ENCODE results near the gene ADAMTS3. TPM values are rescaled to one million over a fixed set of nuclear protein-coding genes. Genes with fewer than 3 reads are reported as not detected.

ADAMTS3 gene
- total and polyA plus RNA-seq, 2 donors (not counting 3 experiments of a cell fraction or from before 2014, with no cell fraction given): 0.37 to 1.3 TPM

DNA sequence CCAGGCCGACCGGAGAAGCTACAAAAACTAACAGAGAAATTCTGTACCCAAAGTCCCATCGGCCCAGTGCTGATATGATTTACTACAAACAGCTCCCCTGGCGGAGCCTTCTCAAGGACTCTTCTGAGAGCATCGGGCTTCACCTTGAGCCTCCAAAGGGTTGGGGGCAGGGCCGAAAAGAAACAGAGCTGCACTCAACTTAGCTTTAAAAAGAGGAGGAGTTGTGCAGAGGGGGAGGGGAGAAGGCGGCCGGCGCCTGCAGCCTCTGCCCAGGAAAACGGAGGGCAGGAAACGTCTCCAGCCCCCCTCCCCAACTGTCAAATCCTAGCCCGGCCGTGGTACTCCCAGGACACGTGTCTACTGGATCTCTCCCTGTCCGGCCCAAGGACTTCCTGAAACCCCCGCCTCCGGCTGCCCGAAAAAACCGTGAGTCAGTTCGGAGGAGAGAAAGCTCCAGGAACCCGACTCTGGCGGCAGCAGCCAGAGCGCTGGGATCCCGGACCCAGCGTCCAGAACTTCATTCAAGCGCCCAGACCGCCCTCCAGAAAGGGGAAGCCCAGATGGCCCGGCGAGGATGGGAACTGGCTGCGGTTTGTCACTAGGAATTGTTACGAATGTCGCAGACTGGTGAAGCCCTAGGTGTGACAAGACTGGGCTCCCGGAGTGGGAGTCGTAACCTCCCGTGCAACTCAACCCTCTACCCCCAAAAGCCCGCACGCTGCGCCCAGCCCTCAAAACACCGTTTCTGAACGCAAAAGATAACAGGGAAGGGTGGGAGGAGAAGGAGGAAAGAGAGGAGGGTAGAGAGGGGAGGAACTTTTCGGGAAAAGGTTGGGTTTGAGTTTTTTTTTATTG, 973 bp downstream of the ADAMTS3 start:
- peak overlapping the region; percentile 62 for H3K9ac ChIP-seq (replicated peaks; ENCODE audit: extremely low read depth, insufficient read depth, low read length)
- POLR2A ChIA-PET: interaction anchor here (0.6 kb wide), 1 partner anchor 37 kb away, joined by 3 read pairs; no protein-coding TSS in a partner anchor

More for the DNA sequence above, 973 bp downstream of the ADAMTS3 start:
- TF ChIP-seq POLR2A (IDR thresholded peaks at IDR 0.05; ENCODE audit: low read depth, low read length): no peak
- TF ChIP-seq, protein P1, sequence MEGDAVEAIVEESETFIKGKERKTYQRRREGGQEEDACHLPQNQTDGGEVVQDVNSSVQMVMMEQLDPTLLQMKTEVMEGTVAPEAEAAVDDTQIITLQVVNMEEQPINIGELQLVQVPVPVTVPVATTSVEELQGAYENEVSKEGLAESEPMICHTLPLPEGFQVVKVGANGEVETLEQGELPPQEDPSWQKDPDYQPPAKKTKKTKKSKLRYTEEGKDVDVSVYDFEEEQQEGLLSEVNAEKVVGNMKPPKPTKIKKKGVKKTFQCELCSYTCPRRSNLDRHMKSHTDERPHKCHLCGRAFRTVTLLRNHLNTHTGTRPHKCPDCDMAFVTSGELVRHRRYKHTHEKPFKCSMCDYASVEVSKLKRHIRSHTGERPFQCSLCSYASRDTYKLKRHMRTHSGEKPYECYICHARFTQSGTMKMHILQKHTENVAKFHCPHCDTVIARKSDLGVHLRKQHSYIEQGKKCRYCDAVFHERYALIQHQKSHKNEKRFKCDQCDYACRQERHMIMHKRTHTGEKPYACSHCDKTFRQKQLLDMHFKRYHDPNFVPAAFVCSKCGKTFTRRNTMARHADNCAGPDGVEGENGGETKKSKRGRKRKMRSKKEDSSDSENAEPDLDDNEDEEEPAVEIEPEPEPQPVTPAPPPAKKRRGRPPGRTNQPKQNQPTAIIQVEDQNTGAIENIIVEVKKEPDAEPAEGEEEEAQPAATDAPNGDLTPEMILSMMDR (IDR thresholded peaks at IDR 0.05; ENCODE audit: extremely low read depth in 1 of 2, insufficient read depth in 1 of 2, low read depth in 1 of 2, low read length in 2 of 2): peak; percentile 19 to 23
- TF ChIP-seq GATA2 (IDR thresholded peaks at IDR 0.05; ENCODE audit: insufficient read depth, insufficient read length, low read depth, low read length): no peak
- no peak for TF ChIP-seq JUN (IDR thresholded peaks at IDR 0.05; ENCODE audit: borderline replicate concordance, insufficient read depth, insufficient read length, low read depth)
- H3K4me1 ChIP-seq (ENCODE audit: control insufficient read depth, extremely low read depth, insufficient read depth, low read length): peaks cover 24% of the 10 kb centered on the region
- no peaks in the 10 kb centered on the region for H3K36me3 ChIP-seq (ENCODE audit: control insufficient read depth in 2 of 2, extremely low read depth in 1 of 2, insufficient read depth in 2 of 2, low read length in 2 of 2)
- CTCF ChIA-PET: interaction anchor here (1.0 to 2.4 kb wide), 12 partner anchors 9 to 691 kb away, joined by 3 to 13 read pairs (median 4); partner anchors contain the start of gene ANKRD17
- intact Hi-C loops (cut with micrococcal nuclease): loop anchor here (10.0 kb wide), 2 partner anchors 243 to 407 kb away; no protein-coding TSS in a partner anchor
- peak; percentile 54 for DNase-seq (ENCODE audit: low read depth, low spot score)
- H3K79me2 ChIP-seq (ENCODE audit: control insufficient read depth, insufficient read depth, low read length): no peaks in the 10 kb centered on the region
- H3K4me2 ChIP-seq (ENCODE audit: insufficient read depth, low read length): peak overlapping the region; percentile 100
- no TSS peak for BruUV-seq (replicated peaks)
- peak; percentile 55 for FAIRE-seq
- H2AFZ ChIP-seq (ENCODE audit: low read depth, low read length): peak overlapping the region; percentile 99
- H3K4me3 ChIP-seq (replicated peaks in 1 of 3; ENCODE audit: insufficient read depth in 1 of 3, low read depth in 1 of 3, low read length in 3 of 3): peak overlapping the region; percentile 74 to 91 (median 86)
- peak overlapping the region; percentile 16 for H3K27ac ChIP-seq (ENCODE audit: insufficient read depth, low read depth, low read length)
- dilution Hi-C loops (cut with MboI; ENCODE audit: extremely low pct_ligation_motif_present, low sequenced_read_pairs): no loop called here
- H3K27me3 ChIP-seq (ENCODE audit: control insufficient read depth in 2 of 2, insufficient read depth in 2 of 2, low read length in 2 of 2): no peaks in the 10 kb centered on the region
- no peaks in the 10 kb centered on the region for H4K20me1 ChIP-seq (replicated peaks; ENCODE audit: control insufficient read depth, extremely low read depth, insufficient read depth, low read length)
- H3K9me1 ChIP-seq (replicated peaks; ENCODE audit: control insufficient read depth, extremely low read depth, insufficient read depth, low read length): no peaks in the 10 kb centered on the region
- H3K9me3 ChIP-seq (replicated peaks; ENCODE audit: control insufficient read depth, insufficient read depth, low read length): no peaks in the 10 kb centered on the region
